A673 (cell line): ENCODE data around the gene HOXA1. TPM values are rescaled to one million over a fixed set of nuclear protein-coding genes. Genes with fewer than 3 reads are reported as not detected.

ENCODE experiments used
- BruUV-seq: library from RNA; stranded (reverse); fragments of 400-500 nt; replicated peaks from 2 replicates; lab custom pipeline; 2021; lab: Mats Ljungman, UMichigan
- CTCF ChIA-PET: fragments of 300-600 bp; sonication (Branson Sonifier 250); formaldehyde crosslinking; loops from one replicate; lab custom pipeline; 2022; ENCODE audit warnings: antibody characterized with exemption; lab: Charles Lee
- POLR2A ChIA-PET: fragments of 300-600 bp; sonication (Branson Sonifier 250); formaldehyde crosslinking; loops from one replicate; lab custom pipeline; 2022; ENCODE audit warnings: antibody characterized with exemption; ENCODE audit not compliant: low non-redundant PET; lab: Charles Lee
- DNase-seq: peaks from one replicate; pipeline ENCODE4 v3.0.0-alpha.2; 2015; ENCODE audit warnings: low spot score
- H3K27ac ChIP-seq: fragments of 200-600 bp; sonication (generic); 2 replicates; pipeline ENCODE4 v1.5.1; 2016; ENCODE audit warnings: mixed run types, low read depth, mild to moderate bottlenecking, mixed read lengths, antibody characterized with exemption, low read length; ENCODE audit not compliant: poor library complexity, severe bottlenecking
- H3K27me3 ChIP-seq: fragments of 200-600 bp; sonication (generic); replicated peaks from 2 replicates; pipeline ENCODE4 v1.6.1; 2017; ENCODE audit warnings: mixed run types, low read depth, mild to moderate bottlenecking, mixed read lengths, antibody characterized with exemption, low read length; ENCODE audit not compliant: insufficient read depth, poor library complexity
- H3K36me3 ChIP-seq: fragments of 200-600 bp; sonication (generic); 2 replicates; pipeline ENCODE4 v1.6.1; 2016; ENCODE audit warnings: mixed run types, mild to moderate bottlenecking, mixed read lengths, antibody characterized with exemption, low read length; ENCODE audit not compliant: insufficient read depth, poor library complexity, severe bottlenecking
- H3K4me1 ChIP-seq: fragments of 200-600 bp; sonication (generic); 2 replicates; pipeline ENCODE4 v1.6.1; 2017; ENCODE audit warnings: mixed run types, mild to moderate bottlenecking, mixed read lengths, antibody characterized with exemption, low read length; ENCODE audit not compliant: insufficient read depth, poor library complexity, severe bottlenecking
- H3K4me3 ChIP-seq: fragments of 200-600 bp; sonication (generic); 2 replicates; pipeline ENCODE4 v1.5.1; 2016; ENCODE audit warnings: low read depth, mixed run types, mild to moderate bottlenecking, mixed read lengths, low read length; ENCODE audit not compliant: poor library complexity, severe bottlenecking
- H3K9me3 ChIP-seq: fragments of 200-600 bp; sonication (generic); 2 replicates; pipeline ENCODE4 v1.6.1; 2016; ENCODE audit warnings: mixed run types, low read depth, mild to moderate bottlenecking, mixed read lengths, antibody characterized with exemption, low read length; ENCODE audit not compliant: poor library complexity, severe bottlenecking
- CTCF ChIP-seq: fragments of 300-800, 200-600 bp; sonication (generic); conservative IDR thresholded peaks from 2 replicates; pipeline ENCODE4 v1.5.1; 2017; ENCODE audit warnings: low read depth, mild to moderate bottlenecking, antibody characterized with exemption, low read length, moderate library complexity, mixed read lengths
- EZH2 ChIP-seq: fragments of 200-600 bp; sonication (generic); IDR thresholded peaks from 2 replicates; pipeline ENCODE4 v1.6.1; 2017; ENCODE audit warnings: borderline replicate concordance, low read depth, mild to moderate bottlenecking, mixed read lengths, antibody characterized with exemption, low read length; ENCODE audit not compliant: poor library complexity, severe bottlenecking
- intact Hi-C: fragments of 100-400 bp; cut with micrococcal nuclease; formaldehyde crosslinking; loops from one replicate; pipeline ENCODE4 v1.10.0; 2022; ENCODE audit not compliant: unreplicated experiment
- total RNA-seq: library from RNA; stranded (reverse); gene quantifications from 2 replicates; pipeline ENCODE4 v1.2.3, GENCODE V29; 2021

Gene HOXA1
- total RNA-seq, 1 experiment from 2014 or later = not detected

GRCh38 chr7:27091105-27091504, 4.7 kb downstream of the HOXA1 start:
- TF ChIP-seq EZH2 (no peak), CTCF (no peak)
- Histone ChIP-seq H3K27me3 (peaks cover 89% of the 10 kb centered on the region), H3K4me3 (no peak overlapping the region), H3K36me3 (no peaks in the 10 kb centered on the region), H3K27ac (no peak overlapping the region), H3K4me1 (peaks cover 2% of the 10 kb centered on the region), H3K9me3 (no peaks in the 10 kb centered on the region)
- no peak for DNase-seq
- intact Hi-C loops = no loop called here
- ChIA-PET CTCF (no interaction called here), POLR2A (no interaction called here)
- no TSS peak for BruUV-seq

DNA sequence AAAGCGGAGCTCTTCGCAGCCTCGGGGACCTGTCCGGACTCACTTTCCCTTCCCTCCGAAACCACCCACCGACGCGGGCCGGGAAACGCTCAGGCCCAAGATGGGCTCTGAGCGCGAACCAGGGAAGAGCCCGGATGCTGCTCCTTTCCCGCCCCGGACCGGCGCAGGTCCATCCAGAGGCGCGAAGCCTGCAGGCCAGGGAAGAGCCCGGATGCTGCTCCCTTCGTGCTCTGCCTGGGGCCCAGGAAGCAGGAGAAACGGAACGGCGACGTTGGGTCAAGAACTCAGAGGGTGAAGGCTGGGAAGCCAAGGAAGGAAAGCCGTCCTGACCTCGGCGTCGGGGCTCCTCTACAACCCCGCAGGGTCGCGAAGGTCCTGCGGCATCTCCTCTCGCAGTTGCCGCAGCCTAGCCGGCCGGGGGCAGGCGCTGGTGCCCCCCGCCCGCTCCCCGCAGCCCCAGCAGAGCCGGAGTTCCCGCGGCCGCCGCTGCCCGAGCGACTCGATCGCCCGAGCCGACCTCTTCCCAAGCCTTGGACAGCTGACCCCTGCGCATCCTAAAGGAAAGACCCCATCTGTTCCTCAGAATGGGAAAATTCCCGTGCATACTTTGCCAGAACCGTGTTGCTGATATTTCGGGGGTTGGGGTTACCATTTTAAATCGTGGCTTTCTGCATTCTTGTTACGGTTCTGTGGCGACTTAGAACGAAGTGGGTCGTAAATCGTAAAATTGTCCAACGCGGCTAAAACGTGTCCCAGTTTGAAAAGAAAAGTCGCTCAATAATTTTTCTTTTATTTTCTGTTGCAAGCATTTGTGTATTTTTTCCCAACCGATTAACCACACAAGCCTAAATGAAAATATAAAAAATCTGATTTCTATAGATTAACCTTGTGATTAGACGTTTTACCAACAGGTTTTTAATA, 7.5 kb downstream of the HOXA1 start:
- H3K4me3 ChIP-seq = no peak overlapping the region

DNA sequence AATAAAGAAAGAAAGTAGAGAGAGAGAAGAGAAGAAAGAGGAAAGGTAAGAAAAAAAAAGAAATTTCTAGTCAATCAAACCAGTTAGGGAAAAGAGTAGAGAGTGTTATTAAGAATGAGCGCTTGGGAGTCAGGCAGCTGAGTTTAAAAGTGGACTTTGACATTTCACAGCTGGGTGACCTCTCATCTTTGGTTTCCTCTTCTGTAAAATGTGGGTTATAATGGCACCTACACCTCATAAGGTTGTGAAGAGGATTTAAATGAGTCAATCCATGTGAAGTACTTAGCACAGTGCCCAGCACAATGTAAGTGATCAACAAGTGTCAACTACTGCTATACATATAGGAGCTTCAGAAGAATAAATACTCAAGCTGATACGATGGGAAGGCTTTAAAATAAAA, 12.2 kb downstream of the HOXA1 start:
- no peak for DNase-seq
- TF ChIP-seq EZH2 = no peak
- no peak for TF ChIP-seq CTCF
- intact Hi-C loops = no loop called here
- Histone ChIP-seq H3K36me3 (no peaks in the 10 kb centered on the region), H3K4me3 (no peak overlapping the region), H3K9me3 (no peaks in the 10 kb centered on the region), H3K27me3 (peaks cover 62% of the 10 kb centered on the region), H3K27ac (no peak overlapping the region), H3K4me1 (no peaks in the 10 kb centered on the region)
- ChIA-PET POLR2A (no interaction called here), CTCF (no interaction called here)
- no TSS peak for BruUV-seq

More for the DNA sequence above, 7.5 kb downstream of the HOXA1 start:
- POLR2A ChIA-PET = no interaction called here
- Histone ChIP-seq H3K4me1 (no peaks in the 10 kb centered on the region), H3K27ac (no peak overlapping the region), H3K36me3 (no peaks in the 10 kb centered on the region), H3K27me3 (peaks cover 84% of the 10 kb centered on the region), H3K9me3 (no peaks in the 10 kb centered on the region)
- TF ChIP-seq CTCF = no peak
- DNase-seq = no peak
- CTCF ChIA-PET = no interaction called here
- no TSS peak for BruUV-seq
- intact Hi-C loops = no loop called here
